A673 (cell line): ENCODE measurements around the gene MDFI. TPM values are rescaled to one million over a fixed set of nuclear protein-coding genes. Genes with fewer than 3 reads are reported as not detected.
A peak's percentile ranks its signal among the peaks of the same experiment; 100 is the strongest.

Source experiments
- BruUV-seq: library from RNA; stranded (reverse); fragments of 400-500 nt; replicated peaks from 2 replicates; lab custom pipeline; 2021; lab: Mats Ljungman, UMichigan
- CTCF ChIA-PET: fragments of 300-600 bp; sonication (Branson Sonifier 250); formaldehyde crosslinking; loops from one replicate; lab custom pipeline; 2022; ENCODE audit warnings: antibody characterized with exemption; lab: Charles Lee
- POLR2A ChIA-PET: fragments of 300-600 bp; sonication (Branson Sonifier 250); formaldehyde crosslinking; loops from one replicate; lab custom pipeline; 2022; ENCODE audit warnings: antibody characterized with exemption; ENCODE audit not compliant: low non-redundant PET; lab: Charles Lee
- DNase-seq: peaks from one replicate; pipeline ENCODE4 v3.0.0-alpha.2; 2015; ENCODE audit warnings: low spot score
- H3K27ac ChIP-seq: fragments of 200-600 bp; sonication (generic); 2 replicates; pipeline ENCODE4 v1.5.1; 2016; ENCODE audit warnings: mixed run types, low read depth, mild to moderate bottlenecking, mixed read lengths, antibody characterized with exemption, low read length; ENCODE audit not compliant: poor library complexity, severe bottlenecking
- H3K27me3 ChIP-seq: fragments of 200-600 bp; sonication (generic); replicated peaks from 2 replicates; pipeline ENCODE4 v1.6.1; 2017; ENCODE audit warnings: mixed run types, low read depth, mild to moderate bottlenecking, mixed read lengths, antibody characterized with exemption, low read length; ENCODE audit not compliant: insufficient read depth, poor library complexity
- H3K36me3 ChIP-seq: fragments of 200-600 bp; sonication (generic); 2 replicates; pipeline ENCODE4 v1.6.1; 2016; ENCODE audit warnings: mixed run types, mild to moderate bottlenecking, mixed read lengths, antibody characterized with exemption, low read length; ENCODE audit not compliant: insufficient read depth, poor library complexity, severe bottlenecking
- H3K4me1 ChIP-seq: fragments of 200-600 bp; sonication (generic); 2 replicates; pipeline ENCODE4 v1.6.1; 2017; ENCODE audit warnings: mixed run types, mild to moderate bottlenecking, mixed read lengths, antibody characterized with exemption, low read length; ENCODE audit not compliant: insufficient read depth, poor library complexity, severe bottlenecking
- H3K4me3 ChIP-seq: fragments of 200-600 bp; sonication (generic); 2 replicates; pipeline ENCODE4 v1.5.1; 2016; ENCODE audit warnings: low read depth, mixed run types, mild to moderate bottlenecking, mixed read lengths, low read length; ENCODE audit not compliant: poor library complexity, severe bottlenecking
- H3K9me3 ChIP-seq: fragments of 200-600 bp; sonication (generic); 2 replicates; pipeline ENCODE4 v1.6.1; 2016; ENCODE audit warnings: mixed run types, low read depth, mild to moderate bottlenecking, mixed read lengths, antibody characterized with exemption, low read length; ENCODE audit not compliant: poor library complexity, severe bottlenecking
- CTCF ChIP-seq: fragments of 300-800, 200-600 bp; sonication (generic); conservative IDR thresholded peaks from 2 replicates; pipeline ENCODE4 v1.5.1; 2017; ENCODE audit warnings: low read depth, mild to moderate bottlenecking, antibody characterized with exemption, low read length, moderate library complexity, mixed read lengths
- EZH2 ChIP-seq: fragments of 200-600 bp; sonication (generic); IDR thresholded peaks from 2 replicates; pipeline ENCODE4 v1.6.1; 2017; ENCODE audit warnings: borderline replicate concordance, low read depth, mild to moderate bottlenecking, mixed read lengths, antibody characterized with exemption, low read length; ENCODE audit not compliant: poor library complexity, severe bottlenecking
- intact Hi-C: fragments of 100-400 bp; cut with micrococcal nuclease; formaldehyde crosslinking; loops from one replicate; pipeline ENCODE4 v1.10.0; 2022; ENCODE audit not compliant: unreplicated experiment
- total RNA-seq: library from RNA; stranded (reverse); gene quantifications from 2 replicates; pipeline ENCODE4 v1.2.3, GENCODE V29; 2021

MDFI gene
- total RNA-seq, 1 experiment from 2014 or later, result 342 TPM

- BruUV-seq, result no TSS peak
- ChIA-PET POLR2A (no interaction called here), CTCF (interaction anchor here (0.7 kb wide), 1 partner anchor 52 kb away, joined by 3 read pairs; no protein-coding TSS in a partner anchor)
- no peak for DNase-seq
- peak overlapping the region; percentile 68 for H3K27ac ChIP-seq
- H3K36me3 ChIP-seq, result peaks cover 50% of the 10 kb centered on the region
- H3K4me1 ChIP-seq, result peaks cover 8% of the 10 kb centered on the region
- no peak overlapping the region for H3K4me3 ChIP-seq
- no peaks in the 10 kb centered on the region for H3K9me3 ChIP-seq
- intact Hi-C loops, result no loop called here
- TF ChIP-seq CTCF (no peak), EZH2 (no peak)
- no peaks in the 10 kb centered on the region for H3K27me3 ChIP-seq
These were observed 16.9 kb downstream of the MDFI start for GRCh38 chr6:41655176-41655575.

GRCh38 chr6:41655646-41656001, 17.4 kb downstream of the MDFI start:
- Histone ChIP-seq H3K4me3 (no peak overlapping the region), H3K36me3 (peaks cover 45% of the 10 kb centered on the region), H3K4me1 (peaks cover 8% of the 10 kb centered on the region), H3K9me3 (no peaks in the 10 kb centered on the region), H3K27ac (peak overlapping the region; percentile 68), H3K27me3 (no peaks in the 10 kb centered on the region)
- no TSS peak for BruUV-seq
- POLR2A ChIA-PET, result no interaction called here
- intact Hi-C loops, result no loop called here
- TF ChIP-seq EZH2, result no peak
- no peak for TF ChIP-seq CTCF
- DNase-seq, result no peak
- CTCF ChIA-PET, result interaction anchor here (0.7 kb wide), 1 partner anchor 53 kb away, joined by 3 read pairs; no protein-coding TSS in a partner anchor

GRCh38 chr6:41656002-41656691, 17.9 kb downstream of the MDFI start:
- BruUV-seq, result no TSS peak
- DNase-seq, result no peak
- Histone ChIP-seq H3K4me3 (no peak overlapping the region), H3K36me3 (peaks cover 40% of the 10 kb centered on the region), H3K27me3 (no peaks in the 10 kb centered on the region), H3K27ac (peak overlapping the region; percentile 68), H3K9me3 (no peaks in the 10 kb centered on the region), H3K4me1 (peaks cover 8% of the 10 kb centered on the region)
- POLR2A ChIA-PET, result no interaction called here
- TF ChIP-seq EZH2, result no peak
- no peak for TF ChIP-seq CTCF
- CTCF ChIA-PET, result interaction anchor here (0.7 kb wide), 1 partner anchor 53 kb away, joined by 3 read pairs; no protein-coding TSS in a partner anchor
- intact Hi-C loops, result no loop called here
